T1000 (cell line): Measurements from ENCODE around the gene ACSF3.

ENCODE experiments used
- DNase-seq: peaks from one replicate; lab custom pipeline; 2025; ENCODE audit warnings: mixed read lengths; lab: John Stamatoyannopoulos, UW

ACSF3 gene

GRCh38 chr16:89131783-89132182 lies 38.1 kb downstream of the ACSF3 start:
- no peak for DNase-seq

DNA sequence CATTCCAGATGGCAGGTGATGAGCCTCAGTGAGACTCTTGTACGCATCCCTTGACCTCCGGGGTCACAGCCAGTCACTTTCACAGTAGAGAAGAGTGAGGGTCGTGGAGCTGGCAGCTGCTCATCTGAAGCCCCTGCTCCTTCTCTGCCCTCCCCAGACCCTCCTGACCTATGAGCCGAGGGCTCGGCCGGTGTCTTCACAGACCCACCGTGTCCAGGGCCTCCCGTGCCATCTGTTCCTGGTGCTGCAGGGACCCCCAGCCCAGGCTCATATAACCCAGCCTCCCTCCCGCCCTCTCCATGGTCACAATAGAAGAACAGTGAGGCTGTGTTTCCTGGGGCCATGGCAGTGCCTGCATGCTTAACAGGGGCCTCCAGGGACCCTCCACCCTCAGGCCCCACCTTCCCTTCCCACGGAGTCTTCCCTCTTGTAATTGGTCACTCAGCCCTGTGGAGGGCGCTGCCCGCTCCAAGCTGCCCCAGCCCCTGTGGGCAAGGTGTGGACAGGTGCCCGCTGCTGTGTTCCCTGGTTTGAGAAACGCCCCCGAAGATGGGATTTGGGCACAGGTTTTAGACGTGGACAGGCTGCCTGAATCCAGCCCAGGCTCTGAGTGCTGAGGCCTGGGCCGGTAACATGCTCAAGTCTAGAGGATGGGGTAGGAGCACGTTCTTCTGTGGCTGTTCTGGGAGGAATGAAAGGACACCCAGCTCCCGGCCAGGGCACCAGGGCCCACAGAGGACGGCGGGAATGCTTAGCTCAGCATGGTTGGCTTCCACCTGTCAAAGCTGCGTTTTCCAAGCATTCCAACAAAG lies 38.7 kb downstream of the ACSF3 start:
- no peak for DNase-seq

GRCh38 chr16:89133457-89134127 lies 39.9 kb downstream of the ACSF3 start:
- no peak for DNase-seq

DNA sequence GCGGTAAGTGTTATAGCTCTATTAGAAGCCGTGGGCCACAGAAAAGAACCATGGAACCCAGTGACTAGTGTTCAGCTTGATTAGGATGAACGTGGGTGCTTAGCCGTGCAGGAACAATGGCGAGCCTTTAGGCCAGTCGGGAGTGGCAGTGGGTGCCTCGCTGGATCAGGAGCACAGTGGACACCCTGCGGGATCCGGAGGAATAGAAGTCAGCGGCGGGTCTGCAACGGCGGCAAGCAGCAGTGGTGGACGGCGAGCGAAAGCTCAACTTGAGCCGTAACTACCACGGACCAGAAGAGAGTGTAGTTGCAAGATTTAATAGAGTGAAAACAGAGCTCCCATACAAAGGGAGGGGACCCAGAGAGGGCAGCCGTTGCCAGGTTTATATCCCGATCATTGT lies 40.6 kb downstream of the ACSF3 start:
- DNase-seq, result no peak

GRCh38 chr16:89135166-89135565 lies 41.5 kb downstream of the ACSF3 start:
- DNase-seq, result no peak

DNA sequence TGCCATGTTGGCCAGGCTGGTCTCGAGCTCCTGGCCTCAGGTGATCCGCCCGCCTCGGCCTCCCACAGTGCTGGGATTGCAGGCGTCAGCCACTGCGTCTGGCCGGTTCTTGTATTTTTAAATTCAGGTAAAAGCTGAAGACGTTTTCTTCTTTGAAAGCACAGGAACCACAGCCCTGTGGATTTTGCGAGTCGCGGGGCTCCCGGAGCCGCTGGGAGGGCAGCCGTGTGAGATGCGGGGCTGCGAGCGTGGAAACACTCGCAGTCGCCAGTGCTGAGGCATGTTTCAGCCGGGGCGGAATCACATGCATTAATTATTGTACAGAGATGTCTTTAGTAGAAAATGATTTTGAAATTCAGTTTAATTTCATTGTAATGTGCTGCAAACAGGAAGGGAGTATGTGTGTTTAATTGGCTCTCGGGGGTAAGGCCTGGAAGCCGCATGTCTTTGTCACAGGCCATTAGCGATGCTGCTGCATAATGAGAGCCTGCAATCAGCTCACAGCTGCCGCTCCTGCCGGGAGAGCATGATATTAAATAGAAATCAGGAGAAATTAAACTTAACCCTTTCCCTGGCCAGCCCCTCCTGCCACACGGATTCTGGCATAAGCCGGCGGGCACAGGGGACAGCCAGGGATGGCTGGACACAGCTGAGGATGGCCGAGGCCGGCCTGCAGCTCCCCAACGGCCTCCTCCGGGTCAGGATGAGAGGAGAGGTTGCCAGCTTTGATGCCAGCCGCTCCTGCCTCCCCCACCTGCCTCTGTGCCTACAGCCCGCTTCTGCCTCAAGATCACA lies 42.5 kb downstream of the ACSF3 start:
- no peak for DNase-seq

DNA sequence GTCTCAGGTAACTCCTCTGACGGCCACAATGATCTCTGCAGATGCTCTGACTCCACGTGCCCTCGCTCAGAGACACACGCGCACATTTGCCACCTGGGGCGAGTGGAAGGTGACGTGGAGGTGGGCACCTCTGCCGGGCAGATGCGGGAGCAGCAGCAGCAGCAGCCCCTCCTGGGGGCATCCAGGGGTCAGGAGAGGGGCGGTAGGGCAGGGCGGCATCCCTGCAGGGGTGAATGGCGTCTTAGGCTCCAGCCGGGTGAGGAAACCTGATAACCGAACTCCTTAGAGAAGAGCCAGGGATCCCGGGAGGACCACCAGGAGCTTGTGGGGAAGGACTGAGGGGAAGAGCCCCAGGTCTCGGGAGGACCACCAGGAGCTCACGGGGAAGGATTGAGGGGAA lies 43.3 kb downstream of the ACSF3 start:
- no peak for DNase-seq

- no peak for DNase-seq
Measured at GRCh38 chr16:89137666-89138512, 44.2 kb downstream of the ACSF3 start.

DNA sequence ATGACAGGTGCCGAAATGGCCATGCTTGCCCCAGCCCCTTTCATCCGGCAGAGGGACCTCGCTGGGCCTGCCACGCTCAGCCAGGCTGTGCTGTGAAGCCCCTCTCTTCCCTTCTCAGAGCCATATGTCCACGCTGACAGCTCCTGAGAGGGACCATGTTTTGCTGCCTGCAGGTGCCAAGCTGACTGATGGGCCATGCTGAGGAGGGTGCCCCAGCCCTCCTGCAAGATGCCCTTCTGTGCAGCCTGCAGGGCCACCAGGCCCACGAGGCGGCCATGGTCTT lies 44.8 kb downstream of the ACSF3 start:
- DNase-seq, result no peak

GRCh38 chr16:89138843-89139520 lies 45.3 kb downstream of the ACSF3 start:
- DNase-seq, result no peak

- no peak for DNase-seq
Measured at GRCh38 chr16:89139907-89140361, 46.3 kb downstream of the ACSF3 start.

GRCh38 chr16:89140401-89140800 lies 46.7 kb downstream of the ACSF3 start:
- no peak for DNase-seq

DNA sequence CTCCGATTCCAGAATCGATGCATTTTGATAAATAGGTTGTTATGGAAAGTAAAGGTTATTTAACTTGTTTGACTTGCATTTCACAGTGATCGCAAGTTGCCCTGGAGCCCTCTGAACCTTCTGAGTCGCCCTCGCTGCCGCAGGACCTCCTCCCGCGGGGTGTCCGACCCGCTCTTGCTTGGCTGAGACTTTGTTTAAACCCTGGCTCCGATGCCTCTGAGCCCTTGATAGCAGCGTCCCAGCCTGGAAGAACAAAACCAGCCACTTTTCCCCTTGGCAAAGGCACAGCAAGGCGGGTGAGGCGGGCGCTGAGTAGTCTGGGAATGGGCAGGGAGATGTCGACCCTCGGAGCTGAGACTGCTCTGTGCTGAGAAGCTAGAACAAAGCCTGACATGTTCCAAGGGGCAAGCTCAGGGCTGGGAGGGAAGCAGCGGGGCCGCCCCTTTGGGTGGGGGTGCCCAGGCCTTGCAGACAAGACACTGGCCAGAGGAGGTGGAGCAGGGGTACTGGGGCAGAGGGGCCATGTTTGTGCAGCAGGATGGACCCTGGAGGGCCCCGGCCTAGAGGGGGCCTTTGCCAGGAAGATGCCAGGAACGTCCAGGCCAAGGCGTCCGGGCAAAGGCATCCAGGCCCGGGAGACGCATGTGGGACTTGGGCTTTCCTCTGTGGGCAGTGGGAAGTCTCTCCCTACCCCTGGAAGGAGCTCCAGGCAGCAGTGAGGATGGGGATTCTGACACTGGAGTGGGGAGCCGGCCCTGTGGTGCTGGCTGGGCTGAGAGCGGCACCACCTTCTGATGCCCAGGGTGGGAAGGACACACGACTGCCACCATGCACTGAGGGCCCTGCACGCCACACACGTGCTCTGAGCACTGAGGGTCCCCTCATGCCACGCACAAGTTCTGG lies 47.6 kb downstream of the ACSF3 start:
- DNase-seq, result no peak

- DNase-seq, result no peak
Measured at GRCh38 chr16:89141884-89142267, 48.2 kb downstream of the ACSF3 start.

DNA sequence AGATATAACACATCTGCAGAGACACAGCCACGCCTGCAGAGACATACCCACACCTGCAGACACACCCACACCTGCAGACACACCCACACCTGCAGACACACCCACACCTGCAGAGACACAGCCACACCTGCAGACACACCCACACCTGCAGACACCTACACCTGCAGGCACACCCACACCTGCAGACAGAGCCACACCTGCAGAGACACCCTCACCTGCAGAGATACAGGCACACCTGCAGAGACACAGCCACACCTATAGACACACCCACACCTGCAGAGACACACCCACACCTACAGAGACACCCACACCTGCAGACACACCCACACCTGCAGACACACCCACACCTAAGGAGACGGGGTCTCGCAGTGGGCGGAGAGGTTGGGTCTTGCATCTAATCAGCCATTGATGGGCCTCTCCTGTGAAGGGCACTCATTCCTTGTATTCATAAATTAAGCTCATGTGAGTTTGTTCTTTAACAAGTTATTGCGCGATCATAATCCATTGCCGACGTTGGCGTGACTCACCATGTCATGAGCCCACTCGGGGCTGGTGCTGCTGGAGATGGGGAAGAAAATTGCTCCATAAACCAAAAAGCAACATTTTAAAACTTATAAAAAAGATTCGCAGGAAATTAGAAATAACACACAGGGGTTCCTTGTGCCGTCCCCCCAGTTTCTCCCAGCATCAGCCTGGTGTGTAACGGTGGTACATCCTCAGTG lies 49.0 kb downstream of the ACSF3 start:
- DNase-seq, result no peak

GRCh38 chr16:89143201-89143741 lies 49.6 kb downstream of the ACSF3 start:
- no peak for DNase-seq

DNA sequence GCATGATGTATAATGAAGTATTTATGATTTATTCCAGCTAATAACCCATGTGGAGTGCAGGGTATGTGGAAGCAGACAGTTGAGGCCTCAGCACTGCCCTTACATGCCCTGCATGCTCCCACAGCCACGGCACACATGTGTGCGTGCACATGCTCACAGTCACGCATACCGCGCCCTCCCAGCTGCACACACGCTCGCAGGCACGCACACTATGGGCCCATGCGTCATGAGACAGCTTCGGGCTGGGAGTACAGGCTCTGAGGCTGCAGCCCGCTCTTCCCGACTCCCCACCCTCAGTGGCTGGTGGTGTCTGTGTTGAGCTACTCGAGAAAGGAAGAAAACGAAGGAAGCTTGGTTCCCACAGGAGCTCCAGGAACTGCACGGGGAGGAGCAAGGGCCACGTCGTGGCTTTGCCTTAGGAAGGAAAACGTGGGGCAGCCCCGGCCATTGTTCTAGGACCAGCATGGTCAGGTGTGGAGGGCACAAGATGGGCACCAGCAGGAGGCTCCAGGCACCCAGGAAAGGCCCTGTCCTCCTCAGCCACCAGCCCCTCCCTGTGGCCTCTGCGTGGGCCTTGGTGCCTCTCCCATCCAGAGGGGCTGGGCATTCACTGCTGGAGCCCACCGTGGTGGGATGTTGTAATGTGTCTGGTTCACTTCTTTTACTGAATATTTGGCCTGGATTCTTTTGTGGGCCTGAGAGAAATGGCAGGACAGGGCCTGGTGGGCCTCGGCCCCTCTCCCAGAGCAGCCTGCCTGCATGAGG lies 50.4 kb downstream of the ACSF3 start:
- DNase-seq, result no peak

DNA sequence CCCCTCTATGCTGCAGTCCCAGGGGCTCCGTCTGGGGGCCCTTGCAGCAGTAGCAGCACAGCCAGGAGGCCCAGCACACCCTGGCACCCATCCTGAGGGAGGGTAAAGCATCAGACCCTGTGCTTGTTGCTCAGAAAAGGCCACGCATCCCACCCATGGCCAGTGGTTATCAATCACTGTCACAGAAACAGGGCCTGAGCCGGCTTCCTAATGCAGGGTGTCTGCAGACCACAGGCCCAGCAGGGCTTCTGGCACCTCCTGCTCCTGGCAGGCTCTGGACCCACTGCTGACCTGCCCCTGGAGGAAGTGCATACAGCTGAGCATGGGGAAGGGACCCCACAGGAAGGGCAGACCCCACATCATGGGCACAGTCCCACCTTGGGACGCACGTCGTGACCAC lies 51.0 kb downstream of the ACSF3 start:
- no peak for DNase-seq
